ENCODE measurements around the gene ZCCHC10.

The ZCCHC10 gene

GRCh38 chr5:133025804-133026663 lies at the start of gene ZCCHC10:
TSS of gene ZCCHC10 (minus strand) at chr5:133026549. CDS start at chr5:133026537, 12 bp downstream.
- DNase-seq (ENCODE audit: low read depth), result peak; percentile 94
- TF ChIP-seq, protein P1, sequence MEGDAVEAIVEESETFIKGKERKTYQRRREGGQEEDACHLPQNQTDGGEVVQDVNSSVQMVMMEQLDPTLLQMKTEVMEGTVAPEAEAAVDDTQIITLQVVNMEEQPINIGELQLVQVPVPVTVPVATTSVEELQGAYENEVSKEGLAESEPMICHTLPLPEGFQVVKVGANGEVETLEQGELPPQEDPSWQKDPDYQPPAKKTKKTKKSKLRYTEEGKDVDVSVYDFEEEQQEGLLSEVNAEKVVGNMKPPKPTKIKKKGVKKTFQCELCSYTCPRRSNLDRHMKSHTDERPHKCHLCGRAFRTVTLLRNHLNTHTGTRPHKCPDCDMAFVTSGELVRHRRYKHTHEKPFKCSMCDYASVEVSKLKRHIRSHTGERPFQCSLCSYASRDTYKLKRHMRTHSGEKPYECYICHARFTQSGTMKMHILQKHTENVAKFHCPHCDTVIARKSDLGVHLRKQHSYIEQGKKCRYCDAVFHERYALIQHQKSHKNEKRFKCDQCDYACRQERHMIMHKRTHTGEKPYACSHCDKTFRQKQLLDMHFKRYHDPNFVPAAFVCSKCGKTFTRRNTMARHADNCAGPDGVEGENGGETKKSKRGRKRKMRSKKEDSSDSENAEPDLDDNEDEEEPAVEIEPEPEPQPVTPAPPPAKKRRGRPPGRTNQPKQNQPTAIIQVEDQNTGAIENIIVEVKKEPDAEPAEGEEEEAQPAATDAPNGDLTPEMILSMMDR (IDR thresholded peaks at IDR 0.05; ENCODE audit: insufficient read depth, low read depth, low read length, missing control alignments), result no peak

DNA sequence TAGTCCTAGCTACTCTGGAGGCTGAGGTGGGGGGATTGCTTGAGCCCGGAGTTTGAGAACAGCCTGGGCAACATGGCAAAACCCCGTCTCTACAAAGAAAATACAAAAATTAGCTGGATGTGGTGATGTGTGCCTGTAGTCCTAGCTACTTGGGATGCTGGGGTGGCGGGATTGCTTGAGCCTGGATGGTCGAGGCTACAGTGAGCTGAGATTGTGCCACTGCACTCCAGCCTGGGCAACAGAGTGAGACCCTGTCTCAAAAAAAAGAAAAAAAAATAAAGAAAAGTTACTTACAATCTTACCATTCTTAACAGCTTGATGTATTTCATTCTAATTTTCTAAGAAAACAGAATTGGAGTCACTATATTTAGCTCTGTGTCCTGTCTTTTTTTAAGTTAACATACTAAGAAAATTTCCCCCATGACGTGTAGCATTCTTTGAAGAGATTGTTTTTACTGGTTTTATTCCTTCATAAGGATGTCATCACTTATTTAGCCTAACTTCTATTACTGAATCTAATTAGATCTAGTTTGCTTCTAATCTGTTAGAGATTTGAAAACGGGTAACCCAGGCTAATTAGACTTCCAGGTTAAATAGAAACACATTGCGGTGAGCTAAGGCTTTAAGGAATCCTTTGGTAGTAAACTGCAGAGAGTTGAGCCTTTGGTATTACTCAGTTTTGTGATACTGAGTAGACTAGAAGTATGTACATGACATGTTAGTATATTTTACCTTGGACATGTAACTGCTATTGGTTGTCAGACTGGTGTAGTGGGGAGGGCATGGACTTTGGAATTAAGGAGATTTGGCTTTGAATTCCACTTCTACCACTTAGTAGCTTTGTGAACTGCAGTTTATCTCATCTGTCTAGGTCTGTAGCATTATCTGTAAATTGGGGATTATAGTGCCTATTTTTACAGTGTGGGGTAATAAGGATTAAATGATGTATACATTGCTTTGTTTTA lies 49.5 kb upstream of the ZCCHC10 start:
- no peak for DNase-seq (ENCODE audit: low read depth)
- H3K4me3 ChIP-seq (ENCODE audit: low read depth, low read length), result no peak overlapping the region
- TF ChIP-seq, protein P1 (IDR thresholded peaks at IDR 0.05; ENCODE audit: insufficient read depth, low read depth, low read length, missing control alignments), result no peak

More at GRCh38 chr5:133025804-133026663, at the start of gene ZCCHC10:
- peak within 1 kb of the TSS; percentile 92 for H3K4me3 ChIP-seq (ENCODE audit: low read depth, low read length)

GRCh38 chr5:133072021-133072420 lies 45.7 kb upstream of the ZCCHC10 start:
- H3K4me3 ChIP-seq (ENCODE audit: low read depth, low read length), result no peak overlapping the region
- TF ChIP-seq, protein P1 (IDR thresholded peaks at IDR 0.05; ENCODE audit: insufficient read depth, low read depth, low read length, missing control alignments), result no peak
- no peak for DNase-seq (ENCODE audit: low read depth)

DNA sequence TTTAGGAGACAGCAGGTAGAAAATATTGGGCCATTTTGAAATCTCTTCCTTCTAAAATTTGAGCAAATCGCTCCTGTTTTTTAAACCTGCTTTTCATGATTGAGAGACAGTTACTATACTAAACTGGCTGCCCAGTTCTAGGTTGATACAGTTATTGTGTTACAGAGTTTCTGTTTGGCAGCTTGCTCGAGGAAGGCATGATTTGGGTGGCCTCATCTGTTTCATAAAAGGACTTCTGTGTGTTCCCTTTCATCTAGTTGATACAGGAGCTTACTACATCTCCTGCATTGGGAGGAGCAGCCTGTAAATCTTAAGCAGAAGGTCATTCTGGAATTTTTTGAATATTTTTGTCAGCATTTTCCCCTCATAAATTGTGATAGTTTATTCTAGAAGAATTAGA lies 39.7 kb upstream of the ZCCHC10 start:
- TF ChIP-seq, protein P1 (IDR thresholded peaks at IDR 0.05; ENCODE audit: insufficient read depth, low read depth, low read length, missing control alignments), result no peak
- H3K4me3 ChIP-seq (ENCODE audit: low read depth, low read length), result no peak overlapping the region
- no peak for DNase-seq (ENCODE audit: low read depth)

DNA sequence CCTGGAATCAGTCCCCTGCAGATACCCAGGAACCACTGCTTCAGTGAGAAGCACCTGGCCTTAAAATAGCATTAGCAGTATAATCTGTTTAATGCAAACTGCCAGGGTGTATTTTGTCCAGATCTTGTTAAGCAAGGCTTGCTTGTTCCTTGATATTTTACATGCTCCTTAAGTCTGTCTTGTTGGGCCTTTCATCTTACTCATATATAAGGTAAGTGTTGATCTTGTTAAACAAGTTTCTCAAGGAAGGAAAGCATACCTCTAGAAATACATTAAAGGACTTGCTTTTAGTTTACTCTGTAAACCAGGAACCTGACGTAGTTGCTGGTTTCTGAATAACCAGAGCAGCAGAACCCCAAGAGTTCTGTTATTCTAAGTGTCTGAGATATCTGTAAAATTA lies 39.1 kb upstream of the ZCCHC10 start:
- TF ChIP-seq, protein P1 (IDR thresholded peaks at IDR 0.05; ENCODE audit: insufficient read depth, low read depth, low read length, missing control alignments), result no peak
- DNase-seq (ENCODE audit: low read depth), result no peak
- no peak overlapping the region for H3K4me3 ChIP-seq (ENCODE audit: low read depth, low read length)

DNA sequence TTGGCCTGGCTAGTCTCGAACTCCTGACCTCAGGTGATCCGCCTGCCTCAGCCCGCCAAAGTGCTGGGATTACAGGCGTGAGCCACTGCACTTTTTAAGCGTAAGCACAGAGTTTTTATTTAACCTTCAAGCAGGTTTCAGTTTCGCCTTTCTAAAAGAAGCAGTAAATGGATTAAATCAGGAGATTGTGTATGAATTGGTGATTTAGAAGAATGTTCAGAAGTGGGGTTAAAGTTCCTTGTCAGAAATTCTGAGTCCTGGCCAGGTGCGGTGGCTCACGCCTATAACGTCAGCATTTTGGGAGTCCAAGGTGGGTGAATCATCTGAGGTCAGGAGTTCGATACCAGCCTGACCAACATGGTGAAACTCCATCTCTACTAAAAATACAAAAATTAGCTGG lies 37.6 kb upstream of the ZCCHC10 start:
- H3K4me3 ChIP-seq (ENCODE audit: low read depth, low read length), result no peak overlapping the region
- no peak for DNase-seq (ENCODE audit: low read depth)
- TF ChIP-seq, protein P1 (IDR thresholded peaks at IDR 0.05; ENCODE audit: insufficient read depth, low read depth, low read length, missing control alignments), result no peak
